Astrocyte (in vitro differentiated cells and primary cell): ENCODE results near the gene ZNF433.

Source experiments
- CTCF ChIP-seq: IDR thresholded peaks from 2 replicates; pipeline ENCODE4 v1.5.1; 2011; ENCODE audit warnings: low read depth, mild to moderate bottlenecking, inconsistent platforms, low read length, moderate library complexity; ENCODE audit not compliant: insufficient read depth
- EZH2 ChIP-seq: IDR thresholded peaks from 2 replicates; pipeline ENCODE4 v1.6.1; 2012; ENCODE audit warnings: mild to moderate bottlenecking, low read length, inconsistent platforms; ENCODE audit not compliant: insufficient read depth

GRCh38 chr19:11979527-11979926 lies 56.0 kb downstream of the ZNF433 start:
- TF ChIP-seq CTCF = no peak
- no peak for TF ChIP-seq EZH2
